KOPT-K1 (cell line): ENCODE results near the gene VRTN.

Experiments
- H3K27ac ChIP-seq: fragments of 200-600 bp; sonication (generic); 2 replicates; pipeline ENCODE4 v1.5.1; 2016; ENCODE audit warnings: antibody characterized with exemption, mild to moderate bottlenecking, low read depth, low read length; ENCODE audit not compliant: poor library complexity, severe bottlenecking
- H3K36me3 ChIP-seq: fragments of 200-600 bp; sonication (generic); 2 replicates; pipeline ENCODE4 v1.5.1; 2017; ENCODE audit warnings: antibody characterized with exemption, mild to moderate bottlenecking, low read length, moderate library complexity; ENCODE audit not compliant: insufficient read depth
- H3K9me3 ChIP-seq: fragments of 200-600 bp; sonication (generic); 2 replicates; pipeline ENCODE4 v1.5.1; 2017; ENCODE audit warnings: antibody characterized with exemption, low read length, mild to moderate bottlenecking; ENCODE audit not compliant: insufficient read depth, poor library complexity, severe bottlenecking

Gene VRTN

DNA sequence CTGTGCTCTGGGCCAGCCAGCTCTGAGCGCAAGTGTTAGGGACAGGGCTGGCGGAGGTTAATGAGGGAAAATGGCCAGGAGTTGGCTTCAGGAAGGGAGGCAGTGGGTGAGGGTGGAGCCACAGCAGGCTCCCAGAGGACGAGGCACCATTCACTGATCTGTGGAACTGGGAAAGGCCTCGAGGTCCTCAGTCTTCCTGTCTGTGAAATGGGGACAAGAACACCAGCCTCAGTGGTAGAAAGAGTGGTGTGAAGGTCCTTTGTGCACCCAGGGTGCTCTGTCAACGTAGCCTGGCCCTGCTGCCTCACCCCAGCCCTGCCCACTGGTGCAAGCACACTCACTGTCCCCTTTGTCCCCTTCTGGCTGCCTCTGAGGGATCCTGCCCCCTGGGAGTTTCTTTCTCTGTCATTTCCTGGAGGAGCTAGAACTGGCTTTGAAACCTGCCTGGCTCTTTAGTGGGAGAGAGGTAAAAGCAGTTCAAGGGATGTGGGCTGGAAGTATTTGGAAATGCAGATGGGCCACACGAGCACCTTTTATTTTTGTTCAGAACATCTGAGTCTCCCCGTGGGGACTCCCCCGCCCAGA is 52.7 kb downstream of the VRTN start:
- H3K36me3 ChIP-seq: no peaks in the 10 kb centered on the region
- H3K9me3 ChIP-seq: no peaks in the 10 kb centered on the region
- H3K27ac ChIP-seq: no peak overlapping the region

DNA sequence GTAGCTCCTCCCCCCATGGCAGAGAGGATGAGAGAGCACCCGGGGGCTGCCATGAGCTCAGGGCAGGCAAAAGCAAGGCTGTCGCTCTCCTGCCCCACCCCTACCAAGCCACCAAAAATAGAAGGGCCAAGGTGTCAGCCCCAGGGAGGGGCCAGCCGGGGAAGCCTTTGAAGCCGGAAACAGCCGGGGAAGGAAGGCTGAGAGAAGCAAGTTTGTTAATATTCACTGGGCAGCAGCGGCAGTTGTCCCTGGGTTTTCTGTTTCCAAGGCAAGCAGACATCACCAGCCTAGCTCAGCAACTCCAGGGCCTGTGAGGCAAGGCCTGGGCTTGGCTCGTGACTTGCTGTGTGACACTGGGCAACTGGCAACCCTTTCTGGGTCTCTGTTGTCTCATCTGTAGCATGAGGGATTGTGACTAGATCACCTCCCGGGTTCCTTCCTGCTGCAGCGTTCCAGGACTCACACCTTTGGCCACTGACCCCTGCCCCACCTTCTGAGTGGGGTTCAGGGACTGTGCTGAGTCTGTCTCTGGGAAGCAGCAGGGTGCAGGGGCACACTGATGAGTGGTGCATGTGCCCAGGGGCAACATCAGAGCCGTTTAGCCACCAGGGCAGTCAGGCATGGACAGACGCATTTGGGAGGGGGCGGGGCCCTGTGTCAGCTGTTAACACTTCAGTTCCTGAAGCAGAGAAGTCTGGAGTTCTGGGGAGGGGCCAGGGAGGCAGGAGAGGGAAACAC is 53.4 kb downstream of the VRTN start:
- no peaks in the 10 kb centered on the region for H3K9me3 ChIP-seq
- H3K36me3 ChIP-seq: no peaks in the 10 kb centered on the region
- H3K27ac ChIP-seq: no peak overlapping the region

DNA sequence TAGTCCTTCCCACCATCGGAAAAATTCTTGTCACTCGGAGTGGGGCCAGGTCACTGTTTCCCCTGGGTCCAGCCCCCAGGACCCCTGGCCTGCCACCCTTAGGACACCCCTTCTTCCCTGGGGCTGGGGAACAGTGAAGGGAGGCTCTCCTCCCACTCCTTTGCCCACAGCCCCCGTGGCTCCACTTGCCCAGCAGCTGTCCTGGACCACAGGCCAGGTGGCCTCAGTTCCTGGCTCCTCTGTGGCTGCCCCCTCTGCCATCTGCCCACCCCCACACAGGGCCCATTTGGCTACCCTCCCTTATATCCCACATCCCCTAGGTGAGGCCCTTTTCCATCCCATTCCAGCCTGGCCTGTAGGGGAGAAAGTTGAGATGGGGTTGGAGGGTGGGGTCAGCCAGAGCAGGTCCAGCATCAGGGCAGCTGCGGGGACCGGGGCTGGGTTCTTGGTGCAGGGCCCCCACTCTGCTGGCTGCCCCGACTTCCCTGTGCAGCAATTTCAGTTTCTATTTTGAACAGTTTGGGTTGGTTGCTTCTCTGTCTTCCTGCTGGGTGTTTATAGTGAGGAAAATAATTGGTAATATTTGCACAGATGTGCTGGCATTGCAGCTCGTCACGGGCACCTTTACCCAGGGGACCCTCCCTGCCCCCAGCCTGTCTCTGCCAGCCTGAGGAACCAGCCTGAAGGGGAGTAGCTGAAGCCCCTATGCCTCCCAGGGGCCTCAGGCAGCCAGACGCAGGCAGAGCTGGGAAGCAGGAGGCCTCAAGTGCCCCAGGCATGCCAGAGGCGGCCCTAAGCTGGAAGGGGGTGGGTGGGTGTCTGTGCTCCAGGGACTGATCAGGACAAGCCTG is 54.4 kb downstream of the VRTN start:
- no peaks in the 10 kb centered on the region for H3K36me3 ChIP-seq
- no peaks in the 10 kb centered on the region for H3K9me3 ChIP-seq
- no peak overlapping the region for H3K27ac ChIP-seq

DNA sequence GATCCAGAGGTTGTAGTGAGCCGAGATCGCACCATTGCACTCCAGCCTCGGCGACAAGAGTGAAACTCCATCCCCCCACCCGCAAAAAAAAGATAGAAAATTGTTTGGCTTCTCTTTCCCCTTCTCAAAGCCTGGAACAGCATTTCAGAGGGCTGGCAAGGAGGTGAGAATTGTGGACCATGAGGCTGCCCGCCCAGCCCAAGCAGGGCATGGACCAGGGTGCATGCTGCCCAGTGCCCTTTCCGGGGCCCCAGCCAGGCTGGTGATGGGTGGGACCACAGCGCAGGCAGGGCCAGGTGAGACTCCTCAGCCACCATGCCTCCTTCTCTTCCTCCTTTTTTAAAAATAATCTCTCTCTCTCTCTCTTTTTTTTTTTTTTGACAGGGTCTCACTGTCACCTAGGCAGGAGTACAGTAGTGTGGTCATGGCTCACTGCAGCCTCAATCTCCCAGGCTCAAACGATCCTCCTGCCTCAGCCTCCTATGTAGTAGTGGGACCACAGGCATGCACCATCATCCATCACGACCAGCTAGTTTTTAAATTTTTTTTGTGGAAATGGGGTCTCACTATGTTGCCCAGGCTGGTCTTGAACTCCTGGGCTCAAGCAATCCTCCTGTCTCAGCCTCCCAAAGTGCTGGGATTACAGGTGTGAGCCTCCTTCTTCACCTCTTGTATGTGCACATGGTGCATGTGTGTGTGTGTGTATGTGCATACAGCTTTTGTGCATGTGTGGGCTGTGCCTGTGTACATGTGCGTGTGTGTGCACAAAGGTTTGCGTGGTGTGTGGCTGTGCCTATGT is 55.5 kb downstream of the VRTN start:
- Histone ChIP-seq H3K36me3 (no peaks in the 10 kb centered on the region), H3K9me3 (no peaks in the 10 kb centered on the region), H3K27ac (no peak overlapping the region)

DNA sequence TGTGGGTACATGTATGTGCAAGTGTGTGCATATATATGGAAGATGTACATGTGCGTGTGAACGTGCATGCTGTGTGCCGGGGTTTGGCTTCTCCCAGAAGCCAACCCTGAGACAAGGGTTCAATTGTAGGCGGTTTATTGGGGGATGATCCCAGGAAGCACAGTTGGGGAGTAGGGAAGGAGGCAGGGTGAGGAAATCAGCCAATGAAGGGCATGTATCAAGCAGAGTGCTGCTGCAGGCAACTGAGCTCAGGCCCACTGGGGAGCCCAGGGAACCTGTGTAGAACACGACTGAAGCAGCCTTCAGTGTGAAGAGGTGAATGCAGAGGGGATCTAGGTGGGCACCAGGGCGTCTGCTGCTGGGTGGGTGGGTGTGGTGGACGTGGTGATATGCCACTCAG is 56.2 kb downstream of the VRTN start:
- Histone ChIP-seq H3K9me3 (no peaks in the 10 kb centered on the region), H3K27ac (no peak overlapping the region), H3K36me3 (no peaks in the 10 kb centered on the region)

DNA sequence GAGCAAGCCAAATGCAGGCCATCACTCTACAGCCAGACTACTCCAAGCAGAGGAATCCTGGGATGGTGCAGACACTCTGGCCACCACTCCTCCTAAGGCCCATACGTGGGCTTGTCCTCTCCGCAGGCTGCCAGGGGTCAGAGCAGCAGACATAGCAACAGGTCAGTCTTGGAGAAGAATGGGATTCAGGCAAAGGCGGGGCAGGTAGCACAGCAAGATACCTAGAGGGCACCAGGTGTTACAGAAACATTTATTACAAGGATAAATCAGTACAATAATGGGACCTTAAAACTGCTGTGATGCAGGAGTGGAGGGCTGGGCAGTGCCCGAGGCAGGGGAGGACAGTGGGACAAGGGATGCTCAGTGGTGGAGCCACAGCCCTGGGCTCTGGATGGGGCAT is 57.4 kb downstream of the VRTN start:
- Histone ChIP-seq H3K36me3 (no peaks in the 10 kb centered on the region), H3K27ac (no peak overlapping the region), H3K9me3 (no peaks in the 10 kb centered on the region)

DNA sequence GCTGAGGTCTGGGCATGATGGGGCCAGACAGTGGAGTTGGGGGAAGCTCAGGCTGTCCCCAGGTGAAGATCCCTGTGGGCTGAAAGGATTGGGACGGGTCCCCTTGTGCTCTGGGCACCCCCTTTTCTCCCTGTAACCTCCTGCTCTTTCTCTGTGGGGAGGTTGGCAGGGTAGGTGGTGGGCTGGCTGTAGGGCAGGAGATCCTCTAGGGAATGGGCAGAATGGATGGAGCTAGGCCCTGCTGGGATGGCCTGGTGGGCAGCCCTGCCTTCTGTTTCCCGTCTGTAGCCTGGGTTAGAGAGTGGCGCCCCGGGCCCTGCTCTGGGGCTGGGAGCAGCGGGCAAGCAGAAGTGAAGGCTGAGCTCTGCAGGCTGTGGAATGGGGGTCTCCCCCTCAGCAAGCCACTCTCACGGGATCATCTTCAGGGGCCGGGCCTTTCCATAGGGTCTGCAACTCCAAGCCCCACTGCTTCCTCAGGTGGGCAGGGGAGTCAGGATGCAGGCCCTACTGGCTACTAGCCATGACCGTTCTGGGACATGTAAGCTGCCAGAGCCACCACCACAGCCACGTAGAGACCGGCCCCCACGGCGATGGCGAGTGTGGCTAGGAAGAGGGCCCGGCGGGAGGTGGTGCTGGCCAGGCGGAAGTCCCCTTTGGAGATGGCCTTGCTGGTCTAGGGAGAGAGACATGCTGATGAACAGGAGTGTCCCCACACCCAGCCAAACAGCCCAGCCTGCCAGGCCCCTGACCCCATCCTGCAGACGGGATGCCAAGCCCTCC is 58.9 kb downstream of the VRTN start:
- Histone ChIP-seq H3K36me3 (no peaks in the 10 kb centered on the region), H3K27ac (no peak overlapping the region), H3K9me3 (no peaks in the 10 kb centered on the region)

DNA sequence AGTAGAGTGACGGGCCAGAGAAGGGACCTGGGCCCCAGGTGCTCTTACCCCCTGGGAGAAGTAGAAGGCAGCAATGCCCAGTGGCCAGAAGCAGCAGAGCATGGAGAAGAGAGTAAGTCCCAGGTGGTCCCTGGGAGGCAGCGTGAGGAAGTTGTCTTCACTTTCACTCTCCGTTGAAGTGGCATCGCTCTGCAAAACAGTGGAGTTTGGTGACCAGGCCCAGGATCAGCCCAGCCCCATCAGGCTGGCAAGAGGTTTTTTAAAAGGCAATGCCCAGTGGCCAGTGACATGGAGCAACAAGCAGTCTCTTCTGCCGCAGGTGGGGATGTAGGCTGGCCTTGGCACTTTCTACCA is 59.5 kb downstream of the VRTN start:
- H3K9me3 ChIP-seq: no peaks in the 10 kb centered on the region
- no peak overlapping the region for H3K27ac ChIP-seq
- no peaks in the 10 kb centered on the region for H3K36me3 ChIP-seq

DNA sequence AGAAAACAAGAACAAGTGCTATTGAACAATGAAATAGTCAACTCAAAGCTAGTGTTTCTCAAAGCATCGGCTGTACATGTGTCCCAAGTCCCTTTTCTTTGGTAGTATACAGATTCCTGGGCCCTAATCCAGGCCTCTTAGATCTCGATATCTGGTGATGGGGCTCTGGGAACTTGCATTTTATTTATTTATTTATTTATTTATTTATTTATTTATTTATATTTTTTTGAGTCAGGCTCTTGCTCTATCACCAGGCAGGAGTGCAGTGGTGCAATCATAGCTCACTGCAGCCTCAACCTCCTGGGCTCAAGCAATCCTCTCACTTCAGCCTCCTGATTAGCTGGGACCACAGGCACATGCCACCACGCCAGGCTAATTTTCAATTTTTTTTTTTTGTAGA is 60.6 kb downstream of the VRTN start:
- Histone ChIP-seq H3K36me3 (no peaks in the 10 kb centered on the region), H3K9me3 (no peaks in the 10 kb centered on the region), H3K27ac (no peak overlapping the region)

DNA sequence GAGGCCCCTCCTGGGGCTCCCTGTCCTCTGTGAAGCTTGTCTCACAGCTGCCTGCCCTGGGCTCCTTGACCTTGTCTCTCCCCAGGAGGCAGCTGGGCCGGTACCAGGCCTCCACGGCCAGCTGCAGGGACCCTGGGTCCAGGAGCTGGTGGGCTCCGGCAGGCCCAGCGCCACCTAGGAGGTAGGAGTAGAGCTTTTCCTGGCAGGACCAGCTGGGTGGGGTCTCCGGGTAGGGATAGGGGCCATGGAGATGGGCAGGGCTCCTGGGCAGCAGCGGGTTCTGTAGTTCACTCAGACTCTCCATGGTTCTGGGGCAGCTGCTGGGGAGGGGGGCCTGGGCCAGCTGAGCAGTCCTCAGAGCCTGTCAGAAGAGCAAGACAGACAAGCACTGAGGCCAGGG is 61.2 kb downstream of the VRTN start:
- Histone ChIP-seq H3K9me3 (no peaks in the 10 kb centered on the region), H3K27ac (no peak overlapping the region), H3K36me3 (no peaks in the 10 kb centered on the region)
